Ishikawa (cell line): Measurements from ENCODE around the gene CWC22.

Experiments used
- CEBPB ChIP-seq: IDR thresholded peaks from 2 replicates; pipeline ENCODE4 v1.6.1; 2012
- CREB1 ChIP-seq: IDR thresholded peaks from 2 replicates; pipeline ENCODE4 v1.6.1; 2012; ENCODE audit warnings: low read depth
- EGR1 ChIP-seq: IDR thresholded peaks from 2 replicates; pipeline ENCODE4 v1.6.1; 2012
- EP300 ChIP-seq: IDR thresholded peaks from 2 replicates; pipeline ENCODE4 v1.6.1; 2012; ENCODE audit warnings: borderline replicate concordance
- FOXM1 ChIP-seq: IDR thresholded peaks from 2 replicates; pipeline ENCODE4 v1.6.1; 2012; ENCODE audit warnings: low read depth, borderline replicate concordance
- MAX ChIP-seq: IDR thresholded peaks from 2 replicates; pipeline ENCODE4 v1.6.1; 2012
- NFIC ChIP-seq: IDR thresholded peaks from 2 replicates; pipeline ENCODE4 v1.6.1; 2012
- RAD21 ChIP-seq: IDR thresholded peaks from 2 replicates; pipeline ENCODE4 v1.6.1; 2012; ENCODE audit warnings: low read depth
- REST ChIP-seq: IDR thresholded peaks from 2 replicates; pipeline ENCODE4 v1.6.1; 2012; ENCODE audit warnings: low read depth, mild to moderate bottlenecking
- TAF1 ChIP-seq: IDR thresholded peaks from 2 replicates; pipeline ENCODE4 v1.6.1; 2012; ENCODE audit warnings: low read depth, mild to moderate bottlenecking
- TCF12 ChIP-seq: IDR thresholded peaks from 2 replicates; pipeline ENCODE4 v1.6.1; 2012; ENCODE audit warnings: low read depth
- TEAD4 ChIP-seq: IDR thresholded peaks from 2 replicates; pipeline ENCODE4 v1.6.1; 2012
- USF1 ChIP-seq: IDR thresholded peaks from 2 replicates; pipeline ENCODE4 v1.6.1; 2012
- YY1 ChIP-seq: IDR thresholded peaks from 2 replicates; pipeline ENCODE4 v1.6.1; 2012; ENCODE audit warnings: low read depth
- ZBTB7A ChIP-seq: IDR thresholded peaks from 2 replicates; pipeline ENCODE4 v1.6.1; 2012; ENCODE audit warnings: low read depth

The CWC22 gene

GRCh38 chr2:179951680-179952079 is 55.4 kb downstream of the CWC22 start:
- TF ChIP-seq EP300, result no peak
- TF ChIP-seq TAF1, result no peak
- TF ChIP-seq FOXM1, result no peak
- no peak for TF ChIP-seq ZBTB7A
- no peak for TF ChIP-seq YY1
- TF ChIP-seq REST, result no peak
- no peak for TF ChIP-seq RAD21
- TF ChIP-seq NFIC, result no peak
- TF ChIP-seq CEBPB, result no peak
- TF ChIP-seq USF1, result no peak

- TF ChIP-seq USF1 (no peak), RAD21 (no peak)
Observed at GRCh38 chr2:179950391-179950790, 56.7 kb downstream of the CWC22 start.

GRCh38 chr2:179949438-179949837 is 57.7 kb downstream of the CWC22 start:
- no peak for TF ChIP-seq CREB1
- TF ChIP-seq YY1, result no peak
- TF ChIP-seq NFIC, result no peak

- TF ChIP-seq FOXM1 (no peak), EGR1 (no peak), REST (no peak), RAD21 (no peak), CEBPB (no peak), MAX (no peak), ZBTB7A (no peak), YY1 (no peak), USF1 (no peak), CREB1 (no peak), TAF1 (no peak), TCF12 (no peak), NFIC (no peak), TEAD4 (no peak), EP300 (no peak)
Observed at GRCh38 chr2:179948058-179948457, 59.0 kb downstream of the CWC22 start.

GRCh38 chr2:179946810-179947615 is 60.1 kb downstream of the CWC22 start:
- TF ChIP-seq USF1, result no peak
- no peak for TF ChIP-seq CREB1

- TF ChIP-seq CEBPB (no peak), RAD21 (no peak), TAF1 (no peak)
Observed at GRCh38 chr2:179946346-179946745, 60.8 kb downstream of the CWC22 start.
